Cortex of kidney (tissue), 1 donor: ENCODE data around the gene HAUS8.
"Not testable (repeated sequence)": the region's sequence is repeated elsewhere in the genome, so short reads cannot be mapped to it uniquely, and the experiment has no call there.

Experiments used
- DNase-seq: peaks from one replicate; lab custom pipeline; 2025; lab: John Stamatoyannopoulos, UW

The HAUS8 gene

DNA sequence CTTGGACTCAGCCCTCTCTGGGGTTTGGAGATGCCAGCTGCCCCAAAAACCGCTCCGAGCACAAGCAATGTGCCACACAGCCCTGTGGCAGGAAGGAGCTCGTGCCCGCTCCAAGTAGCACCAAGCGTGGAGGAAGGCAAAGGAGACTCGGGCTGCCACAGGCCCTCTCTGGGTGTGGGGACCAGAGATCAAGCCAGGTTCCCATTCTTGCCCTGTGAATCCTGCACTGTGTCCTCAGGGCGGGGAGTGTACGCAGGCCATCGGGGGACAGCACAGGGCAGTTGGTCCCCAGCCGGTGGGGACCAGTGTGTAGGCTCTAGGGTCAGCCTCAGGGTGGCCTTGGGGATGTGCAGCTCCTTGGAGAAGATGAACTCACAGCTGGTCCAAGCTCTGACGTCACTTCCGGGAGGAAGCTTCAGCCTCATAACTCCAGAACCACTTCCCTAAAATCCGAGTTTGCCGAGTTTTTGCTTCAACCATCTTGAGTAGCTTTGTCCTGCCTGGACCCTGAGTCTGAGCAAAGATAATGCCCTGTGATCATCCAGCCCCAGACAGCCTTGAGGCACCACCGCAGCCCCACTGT lies 39.3 kb downstream of the HAUS8 start:
- DNase-seq, result no peak

DNA sequence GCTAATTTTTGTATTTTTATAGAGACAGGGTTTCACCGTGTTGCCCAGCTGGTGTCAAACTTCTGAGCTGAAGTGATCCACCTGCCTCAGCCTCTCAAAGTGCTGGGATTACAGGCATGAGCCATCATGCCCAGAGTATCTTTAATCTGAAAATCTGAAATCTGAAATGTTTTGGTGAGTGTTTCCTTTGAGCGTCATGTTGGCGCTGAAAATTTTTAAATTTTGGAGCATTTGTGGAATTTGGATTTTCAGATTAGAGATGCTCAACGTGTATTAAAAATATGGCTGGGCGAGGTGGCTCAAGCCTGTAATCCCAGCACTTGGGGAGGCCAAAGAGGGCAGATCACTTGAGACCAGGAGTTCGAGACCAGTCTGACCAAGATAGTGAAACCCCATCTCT lies 43.5 kb downstream of the HAUS8 start:
- no peak for DNase-seq

- no peak for DNase-seq
Measured at GRCh38 chr19:17027535-17027975, 47.7 kb downstream of the HAUS8 start.

- no peak for DNase-seq
Measured at GRCh38 chr19:17026706-17027534, 48.3 kb downstream of the HAUS8 start, which contains the start of gene CPAMD8. Gene CPAMD8, minus strand, starts transcription at chr19:17026810. Its CDS starts 168 bp downstream, at chr19:17026642.

DNA sequence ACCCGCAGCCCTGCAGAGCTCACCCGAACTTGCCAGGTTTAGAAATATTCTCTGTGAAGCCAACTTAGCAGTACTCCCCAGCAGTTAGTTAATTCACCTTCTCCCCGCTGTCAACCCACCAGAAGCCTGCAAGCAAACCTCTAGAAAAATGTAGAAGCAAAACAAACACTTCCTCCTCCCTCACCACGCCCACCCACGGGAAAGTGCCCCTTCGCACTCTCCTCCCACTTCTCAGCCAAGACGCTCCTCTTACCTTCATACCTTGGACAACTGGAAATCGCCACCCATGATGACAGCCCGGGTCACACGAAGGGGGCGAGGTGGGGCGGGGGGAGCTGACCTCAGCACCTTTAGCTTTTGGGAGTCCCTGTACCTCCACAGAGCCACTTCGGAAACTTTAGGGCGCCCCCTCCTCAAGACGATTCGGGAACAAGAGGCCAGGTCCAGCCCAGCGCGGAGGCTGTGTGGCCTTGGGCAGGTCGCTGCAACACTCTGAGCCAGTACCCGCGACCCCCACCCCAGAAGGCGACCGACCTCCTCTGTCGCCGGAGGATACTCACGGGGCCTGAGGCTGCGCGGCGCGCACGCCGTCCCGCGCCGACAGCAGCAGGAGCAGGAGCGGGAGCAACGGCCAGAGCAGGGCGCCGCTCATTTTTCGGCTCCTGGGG lies 49.1 kb downstream of the HAUS8 start:
- DNase-seq, result no peak

DNA sequence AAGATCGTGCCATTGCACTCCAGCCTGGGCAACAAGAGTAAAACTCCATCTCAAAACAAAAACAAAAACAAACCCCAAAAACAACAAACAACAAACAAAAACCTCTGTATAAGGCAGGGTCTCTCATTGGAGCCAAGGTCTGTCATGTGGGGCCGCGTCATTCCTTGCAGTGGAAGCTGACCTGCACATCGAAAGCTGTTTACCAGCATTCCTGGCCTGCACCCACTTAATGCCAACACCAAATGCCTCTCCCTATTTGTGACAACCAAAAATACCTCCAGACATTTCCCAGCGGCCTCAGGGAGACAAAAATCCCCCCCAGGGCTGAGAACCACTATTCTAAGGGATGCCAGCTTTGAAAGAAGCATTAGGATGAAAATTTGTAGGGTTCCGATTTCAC lies 49.9 kb downstream of the HAUS8 start:
- no peak for DNase-seq

DNA sequence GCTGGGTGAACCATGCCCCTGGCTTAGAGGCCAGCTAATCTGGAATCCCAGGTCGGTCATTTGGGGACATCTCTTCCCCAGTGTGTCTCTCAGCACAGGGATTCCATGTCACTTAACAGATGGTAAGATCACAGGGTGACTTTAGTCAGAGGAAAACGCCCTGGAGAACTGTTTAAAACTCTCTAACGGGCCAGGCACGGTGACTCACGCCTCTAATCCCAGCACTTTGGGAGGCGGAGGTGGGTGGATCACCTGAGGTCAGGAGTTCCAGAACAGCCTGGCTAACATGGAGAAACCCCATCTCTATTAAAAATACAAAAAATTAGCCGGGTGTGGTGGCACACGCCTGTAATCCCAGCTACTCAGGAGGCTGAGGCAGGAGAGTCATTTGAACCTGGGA lies 50.3 kb downstream of the HAUS8 start:
- DNase-seq, result not testable (repeated sequence)

DNA sequence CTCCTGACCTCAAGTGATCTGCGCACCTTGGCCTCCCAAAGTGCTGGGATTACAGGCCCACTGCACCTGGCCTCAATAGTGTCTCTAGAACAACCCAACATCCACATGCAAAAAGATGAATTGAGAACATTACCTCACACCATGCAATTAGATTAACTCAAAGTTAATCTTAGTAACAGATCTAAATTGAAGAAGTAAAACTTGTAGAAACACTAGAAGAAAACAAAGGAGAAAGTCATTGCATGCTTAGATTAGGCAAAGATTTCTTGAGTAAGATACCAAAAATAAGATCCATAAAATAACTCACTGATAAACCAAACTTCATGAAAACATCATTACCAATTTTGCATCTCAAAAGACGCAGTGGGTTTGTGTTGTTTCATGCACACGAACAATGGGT lies 51.4 kb downstream of the HAUS8 start:
- no peak for DNase-seq

- no peak for DNase-seq
Measured at GRCh38 chr19:17022738-17023137, 52.5 kb downstream of the HAUS8 start.

GRCh38 chr19:17021793-17022590 lies 53.3 kb downstream of the HAUS8 start:
- no peak for DNase-seq

DNA sequence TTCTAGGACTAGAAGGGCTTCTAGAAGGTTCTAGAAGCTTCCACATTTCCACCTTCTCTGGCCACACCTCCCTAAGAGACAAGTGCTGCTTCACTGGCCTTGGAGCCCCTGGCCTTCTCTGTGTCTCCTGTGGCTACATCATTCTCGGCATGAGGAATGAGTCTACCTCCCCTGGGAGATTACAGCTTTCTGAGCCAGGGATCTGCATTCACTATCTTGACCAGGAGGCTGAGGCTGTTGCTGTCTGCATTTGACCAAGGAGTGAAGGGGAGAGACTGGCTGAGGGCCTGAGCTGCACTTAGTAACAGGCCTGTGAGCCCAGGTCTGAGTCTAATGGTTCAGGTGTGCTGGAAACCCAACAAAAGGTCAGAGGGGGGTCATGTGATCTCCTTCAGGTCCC lies 53.9 kb downstream of the HAUS8 start:
- no peak for DNase-seq

DNA sequence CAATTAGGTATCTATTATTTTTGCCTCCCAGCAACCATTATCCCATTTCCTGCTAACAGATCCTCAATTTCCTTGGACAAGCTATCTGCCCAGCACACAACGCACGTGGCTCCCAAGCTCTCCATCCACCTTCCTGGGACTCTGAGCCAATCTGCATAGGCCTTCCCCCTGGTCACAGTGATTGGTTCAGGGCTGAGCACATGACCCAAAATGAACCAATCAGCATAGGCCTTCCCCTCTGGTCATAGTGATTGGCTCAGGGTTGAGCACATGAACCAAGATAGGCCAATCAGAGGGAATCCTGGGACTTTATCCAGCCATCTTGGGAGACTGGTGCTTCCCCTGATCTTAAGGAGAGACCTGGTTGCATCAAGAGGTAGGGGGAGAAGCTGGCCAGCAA lies 54.4 kb downstream of the HAUS8 start:
- no peak for DNase-seq

DNA sequence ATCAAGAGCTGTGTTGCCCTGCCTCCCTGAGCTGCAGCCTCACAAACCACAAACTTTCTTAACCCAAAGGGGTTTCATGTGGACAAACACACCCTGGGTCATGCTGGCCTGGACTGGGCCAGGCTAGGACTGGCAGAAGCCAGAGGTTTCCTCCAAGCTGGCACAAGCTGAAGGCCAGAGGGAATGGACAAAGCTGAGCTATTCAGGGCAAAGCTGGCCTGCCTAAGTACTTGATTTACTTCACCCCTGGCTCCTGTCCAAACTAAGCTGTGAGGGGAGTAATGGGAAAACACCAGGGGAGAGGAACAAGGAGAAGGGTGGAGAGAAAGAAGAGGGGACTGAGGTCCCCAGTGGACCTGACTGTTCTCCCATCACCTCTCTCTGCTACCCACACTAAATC lies 54.9 kb downstream of the HAUS8 start:
- DNase-seq, result no peak

DNA sequence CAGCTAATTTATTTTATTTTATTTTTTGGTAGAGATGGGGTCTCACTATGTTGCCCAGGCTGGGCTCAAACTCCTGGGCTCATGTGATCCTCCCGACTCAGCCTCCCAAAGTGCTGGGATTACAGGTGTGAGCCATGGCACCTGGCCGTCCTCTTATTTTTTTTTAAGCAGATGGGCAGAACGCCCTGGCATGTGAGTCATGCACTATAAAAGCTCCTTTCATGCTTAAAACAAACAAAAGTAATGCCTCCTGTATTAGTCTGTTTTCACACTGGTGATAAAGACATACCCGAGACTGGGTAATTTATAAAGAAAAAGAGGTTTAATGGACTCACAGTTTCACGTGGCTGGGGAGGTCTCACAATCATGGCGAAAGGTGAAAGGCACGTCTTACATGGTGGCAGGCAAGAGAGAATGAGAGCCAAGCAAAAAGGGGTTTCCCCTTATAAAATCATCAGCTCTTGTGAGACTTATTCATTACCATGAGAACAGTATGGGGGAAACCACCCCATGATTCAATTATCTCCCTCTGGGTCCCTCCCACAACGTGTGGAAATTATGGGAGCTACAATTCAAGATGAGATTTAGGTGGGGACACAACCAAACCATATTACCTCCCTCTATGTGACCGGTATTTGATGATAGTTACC lies 60.9 kb downstream of the HAUS8 start:
- not testable (repeated sequence) for DNase-seq

GRCh38 chr19:17011485-17011884 lies 63.8 kb downstream of the HAUS8 start:
- DNase-seq, result no peak

GRCh38 chr19:17006579-17006978 lies 68.7 kb downstream of the HAUS8 start:
- no peak for DNase-seq

- no peak for DNase-seq
Measured at GRCh38 chr19:17005000-17005399, 70.3 kb downstream of the HAUS8 start.

DNA sequence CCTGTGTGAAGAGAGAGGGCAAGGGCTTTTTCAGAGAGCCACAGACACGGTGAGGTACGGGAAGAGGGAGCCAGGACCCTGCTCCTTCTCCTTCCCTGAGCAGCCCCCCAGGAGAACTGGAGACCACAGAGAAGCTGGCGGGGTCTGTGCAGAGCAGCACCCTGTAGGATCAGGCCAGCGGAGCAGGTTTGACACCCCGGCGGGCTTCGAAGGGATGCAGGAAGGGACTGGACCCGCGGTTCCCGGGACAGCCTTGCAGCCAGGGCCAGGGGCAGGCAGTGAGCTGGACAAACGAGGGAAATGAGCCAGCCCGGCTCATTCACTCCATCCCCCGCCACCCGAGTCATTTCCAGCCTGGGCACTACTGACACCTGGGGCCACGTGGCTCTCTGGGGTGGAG lies 70.9 kb downstream of the HAUS8 start:
- no peak for DNase-seq

- no peak for DNase-seq
Measured at GRCh38 chr19:17002455-17002854, 72.8 kb downstream of the HAUS8 start.

- no peak for DNase-seq
Measured at GRCh38 chr19:17001603-17002183, 73.6 kb downstream of the HAUS8 start.
